ENCODE results near the gene CERS6. TPM values are rescaled to one million over a fixed set of nuclear protein-coding genes. Genes with fewer than 3 reads are reported as not detected.
"Not testable (repeated sequence)": the region's sequence is repeated elsewhere in the genome, so short reads cannot be mapped to it uniquely, and the experiment has no call there.

CERS6 gene
- total RNA-seq, 4 donors from 2014 or later, result 53.7 to 78.3 (median 63.8) TPM

GRCh38 chr2:168660870-168661862, 205.1 kb downstream of the CERS6 start:
- no peak overlapping the region for H3K4me3 ChIP-seq (ENCODE audit: low read depth, poor library complexity, severe bottlenecking)
- intact Hi-C loops (cut with DNase I; ENCODE audit: low total_unique reads), result no loop called here
- 84% methylated on average over 9 of the region's 9 CpGs for WGBS, 2 donors
- no peak for DNase-seq (ENCODE audit: low spot score in 2 of 2)
- no peak for TF ChIP-seq POLR2A (IDR thresholded peaks at IDR 0.05)
- no peak for TF ChIP-seq CTCF (IDR thresholded peaks at IDR 0.05)

- H3K4me3 ChIP-seq (ENCODE audit: low read depth, poor library complexity, severe bottlenecking), result no peak overlapping the region
- intact Hi-C loops (cut with DNase I; ENCODE audit: low total_unique reads), result no loop called here
- no peak for DNase-seq (ENCODE audit: low spot score in 2 of 2)
- no peak for TF ChIP-seq CTCF (IDR thresholded peaks at IDR 0.05)
- TF ChIP-seq POLR2A (IDR thresholded peaks at IDR 0.05), result no peak
- 69 to 73% methylated on average over 3 of the region's 3 CpGs for WGBS, 2 donors
These were observed 205.8 kb downstream of the CERS6 start for GRCh38 chr2:168661863-168662256.

GRCh38 chr2:168662651-168663208, 206.7 kb downstream of the CERS6 start:
- 82% methylated on average over 7 of the region's 7 CpGs for WGBS, 2 donors
- intact Hi-C loops (cut with DNase I; ENCODE audit: low total_unique reads), result no loop called here
- H3K4me3 ChIP-seq (ENCODE audit: low read depth, poor library complexity, severe bottlenecking), result no peak overlapping the region
- no peak for TF ChIP-seq CTCF (IDR thresholded peaks at IDR 0.05)
- TF ChIP-seq POLR2A (IDR thresholded peaks at IDR 0.05), result no peak
- DNase-seq (ENCODE audit: low spot score in 2 of 2), result no peak

GRCh38 chr2:168663993-168664392, 207.9 kb downstream of the CERS6 start:
- intact Hi-C loops (cut with DNase I; ENCODE audit: low total_unique reads), result no loop called here
- no peak overlapping the region for H3K4me3 ChIP-seq (ENCODE audit: low read depth, poor library complexity, severe bottlenecking)
- DNase-seq (ENCODE audit: low spot score in 2 of 2), result no peak
- TF ChIP-seq CTCF (IDR thresholded peaks at IDR 0.05) (no peak), POLR2A (IDR thresholded peaks at IDR 0.05) (no peak)
- WGBS, 2 donors, result 90 to 96% methylated on average over 3 of the region's 3 CpGs

- intact Hi-C loops (cut with DNase I; ENCODE audit: low total_unique reads); DNase-seq (ENCODE audit: low spot score in 2 of 2); H3K4me3 ChIP-seq (ENCODE audit: low read depth, poor library complexity, severe bottlenecking): not testable (repeated sequence)
- WGBS, 2 donors, result 91 to 96% methylated on average over 3 of the region's 3 CpGs
These were observed 208.6 kb downstream of the CERS6 start for GRCh38 chr2:168664715-168665114.

- intact Hi-C loops (cut with DNase I; ENCODE audit: low total_unique reads), result no loop called here
- no peak overlapping the region for H3K4me3 ChIP-seq (ENCODE audit: low read depth, poor library complexity, severe bottlenecking)
- TF ChIP-seq CTCF (IDR thresholded peaks at IDR 0.05) (no peak), POLR2A (IDR thresholded peaks at IDR 0.05) (no peak)
- DNase-seq (ENCODE audit: low spot score in 2 of 2), result no peak
- WGBS, 2 donors, result 52 to 61% methylated on average over 1 of the region's 1 CpG
These were observed 210.3 kb downstream of the CERS6 start for GRCh38 chr2:168666339-168666738.
